LNCaP clone FGC (cell line): ENCODE data around the gene ADGRG7.

ENCODE experiments used
- DNase-seq: peaks from one replicate; pipeline ENCODE4 v3.0.0-alpha.2; 2011; ENCODE audit warnings: low read depth
- H3K4me3 ChIP-seq: 2 replicates; pipeline ENCODE4 v1.5.1; 2011; ENCODE audit warnings: mild to moderate bottlenecking, low read depth, low read length, control low read depth
- CTCF ChIP-seq: IDR thresholded peaks from 2 replicates; pipeline ENCODE4 v1.5.1; 2012; ENCODE audit warnings: mild to moderate bottlenecking; ENCODE audit not compliant: control insufficient read depth, insufficient read depth; ENCODE audit errors: extremely low read depth

The ADGRG7 gene

GRCh38 chr3:100631236-100631635 lies 21.8 kb downstream of the ADGRG7 start:
- no peak for DNase-seq
- no peak overlapping the region for H3K4me3 ChIP-seq
- no peak for TF ChIP-seq CTCF

- TF ChIP-seq CTCF: peak; percentile 59
- peak; percentile 46 for DNase-seq
- H3K4me3 ChIP-seq: no peak overlapping the region
Observed at GRCh38 chr3:100634493-100635272, 25.3 kb downstream of the ADGRG7 start.

- DNase-seq: no peak
- no peak overlapping the region for H3K4me3 ChIP-seq
- no peak for TF ChIP-seq CTCF
Observed at GRCh38 chr3:100635273-100635701, 25.9 kb downstream of the ADGRG7 start.

GRCh38 chr3:100637197-100637631 lies 27.8 kb downstream of the ADGRG7 start:
- TF ChIP-seq CTCF: no peak
- DNase-seq: no peak
- no peak overlapping the region for H3K4me3 ChIP-seq

GRCh38 chr3:100640633-100641032 lies 31.2 kb downstream of the ADGRG7 start:
- DNase-seq: no peak
- TF ChIP-seq CTCF: no peak
- H3K4me3 ChIP-seq: no peak overlapping the region

- TF ChIP-seq CTCF: no peak
- DNase-seq: no peak
- no peak overlapping the region for H3K4me3 ChIP-seq
Observed at GRCh38 chr3:100641471-100642032, 32.2 kb downstream of the ADGRG7 start.
